H9 (cell line): ENCODE measurements around the gene ETFA. TPM values are rescaled to one million over a fixed set of nuclear protein-coding genes. Genes with fewer than 3 reads are reported as not detected.

Source experiments
- DNase-seq: peaks from one replicate; pipeline ENCODE4 v3.0.0-alpha.2; 2017
- H2AFZ ChIP-seq: one replicate; pipeline ENCODE4 v1.6.1; 2013; ENCODE audit warnings: mild to moderate bottlenecking, low read length, control low read depth, moderate library complexity
- H2AK5ac ChIP-seq: 2 replicates; pipeline ENCODE4 v1.6.1; 2013; ENCODE audit warnings: low read length, control low read depth, mixed read lengths; ENCODE audit not compliant: insufficient read length
- H2BK120ac ChIP-seq: one replicate; pipeline ENCODE4 v1.6.1; 2013; ENCODE audit warnings: low read depth, mild to moderate bottlenecking, low read length, control low read depth, inconsistent platforms; ENCODE audit not compliant: poor library complexity, severe bottlenecking
- H2BK12ac ChIP-seq: 2 replicates; pipeline ENCODE4 v1.6.1; 2013; ENCODE audit warnings: low read length, control low read depth, mixed read lengths, low read depth; ENCODE audit not compliant: insufficient read length
- H2BK15ac ChIP-seq: 2 replicates; pipeline ENCODE4 v1.6.1; 2013; ENCODE audit warnings: low read depth, low read length, control low read depth
- H2BK20ac ChIP-seq: one replicate; pipeline ENCODE4 v1.6.1; 2013; ENCODE audit warnings: low read depth, mild to moderate bottlenecking, low read length, control low read depth, inconsistent platforms; ENCODE audit not compliant: poor library complexity, severe bottlenecking
- H2BK5ac ChIP-seq: 2 replicates; pipeline ENCODE4 v1.6.1; 2013; ENCODE audit warnings: low read length, control low read depth, mixed read lengths; ENCODE audit not compliant: insufficient read length
- H3K14ac ChIP-seq: 2 replicates; pipeline ENCODE4 v1.6.1; 2013; ENCODE audit warnings: low read length, control low read depth; ENCODE audit not compliant: insufficient read depth
- H3K18ac ChIP-seq: 2 replicates; pipeline ENCODE4 v1.6.1; 2013; ENCODE audit warnings: low read depth, mild to moderate bottlenecking, mixed read lengths, low read length, control low read depth; ENCODE audit not compliant: insufficient read length
- H3K23ac ChIP-seq: 2 replicates; pipeline ENCODE4 v1.6.1; 2013; ENCODE audit warnings: low read length, control low read depth, mixed read lengths, low read depth; ENCODE audit not compliant: insufficient read length
- H3K23me2 ChIP-seq: 2 replicates; pipeline ENCODE4 v1.6.1; 2013; ENCODE audit warnings: low read depth, mild to moderate bottlenecking, mixed read lengths, low read length, control low read depth; ENCODE audit not compliant: insufficient read length, poor library complexity, severe bottlenecking
- H3K27ac ChIP-seq: 2 replicates; pipeline ENCODE4 v1.5.1; 2013; ENCODE audit warnings: low read length, control low read depth, mixed read lengths, low read depth; ENCODE audit not compliant: insufficient read length
- H3K27me3 ChIP-seq: 2 replicates; pipeline ENCODE4 v1.6.1; 2013; ENCODE audit warnings: low read length, control low read depth, inconsistent platforms; ENCODE audit not compliant: insufficient read depth
- H3K4ac ChIP-seq: 2 replicates; pipeline ENCODE4 v1.6.1; 2013; ENCODE audit warnings: low read depth, mild to moderate bottlenecking, control low read depth, inconsistent platforms, low read length, moderate library complexity
- H3K4me1 ChIP-seq: 2 replicates; pipeline ENCODE4 v1.6.1; 2013; ENCODE audit warnings: low read length, control low read depth, inconsistent platforms; ENCODE audit not compliant: insufficient read depth
- H3K4me2 ChIP-seq: 2 replicates; pipeline ENCODE4 v1.6.1; 2013; ENCODE audit warnings: low read length, control low read depth, mixed read lengths; ENCODE audit not compliant: insufficient read length, insufficient read depth
- H3K56ac ChIP-seq: 2 replicates; pipeline ENCODE4 v1.6.1; 2013; ENCODE audit warnings: low read depth, mild to moderate bottlenecking, mixed read lengths, low read length, control low read depth; ENCODE audit not compliant: insufficient read length
- H3K79me1 ChIP-seq: 2 replicates; pipeline ENCODE4 v1.6.1; 2013; ENCODE audit warnings: low read depth, mild to moderate bottlenecking, moderate library complexity, low read length, control low read depth, inconsistent platforms; ENCODE audit not compliant: insufficient read depth, poor library complexity, severe bottlenecking
- H3K79me2 ChIP-seq: 2 replicates; pipeline ENCODE4 v1.6.1; 2013; ENCODE audit warnings: low read length, control low read depth, inconsistent platforms; ENCODE audit not compliant: insufficient read depth
- H3K9ac ChIP-seq: 2 replicates; pipeline ENCODE4 v1.6.1; 2013; ENCODE audit warnings: low read length, control low read depth, mixed read lengths; ENCODE audit not compliant: insufficient read length; ENCODE audit errors: extremely low read depth
- H3K9me3 ChIP-seq: one replicate; pipeline ENCODE4 v1.6.1; 2013; ENCODE audit warnings: low read depth, low read length, inconsistent platforms; ENCODE audit not compliant: control insufficient read depth
- H3T11ph ChIP-seq: one replicate; pipeline ENCODE4 v1.6.1; 2013; ENCODE audit warnings: mild to moderate bottlenecking, low read length, control low read depth, inconsistent platforms
- H4K20me1 ChIP-seq: one replicate; pipeline ENCODE4 v1.6.1; 2013; ENCODE audit not compliant: control insufficient read depth, insufficient read length, insufficient read depth
- H4K5ac ChIP-seq: 2 replicates; pipeline ENCODE4 v1.6.1; 2013; ENCODE audit warnings: low read depth, mild to moderate bottlenecking, mixed read lengths, low read length, control low read depth; ENCODE audit not compliant: insufficient read length
- H4K8ac ChIP-seq: replicated peaks from 2 replicates; pipeline ENCODE4 v1.6.1; 2013; ENCODE audit warnings: low read length, control low read depth, mixed read lengths, low read depth; ENCODE audit not compliant: insufficient read length
- H4K91ac ChIP-seq: 2 replicates; pipeline ENCODE4 v1.6.1; 2013; ENCODE audit warnings: low read depth, mild to moderate bottlenecking, moderate library complexity, mixed read lengths, low read length, control low read depth; ENCODE audit not compliant: insufficient read length
- H3K27ac Mint-ChIP-seq, 3 experiments: 2 replicates in 2 of 3; 3 replicates in 1 of 3; pipeline ENCODE4 v1.8.0; 2020 to 2021; ENCODE audit warnings: mixed read lengths in 3 of 3, mild to moderate bottlenecking in 1 of 3, moderate library complexity in 1 of 3
- H3K27me3 Mint-ChIP-seq: 2 replicates; pipeline ENCODE4 v1.8.0; 2021; ENCODE audit warnings: low read depth, mild to moderate bottlenecking, moderate library complexity, mixed read lengths
- H3K36me3 Mint-ChIP-seq, 3 experiments: 2 replicates in 2 of 3; 3 replicates in 1 of 3; pipeline ENCODE4 v1.8.0; 2020 to 2021; ENCODE audit warnings: low read depth in 3 of 3, mixed read lengths in 3 of 3; ENCODE audit not compliant: insufficient read depth in 1 of 3
- H3K4me1 Mint-ChIP-seq, 2 experiments: 2 replicates each; pipeline ENCODE4 v1.8.0; 2020; ENCODE audit warnings: mixed read lengths in 2 of 2
- H3K4me3 Mint-ChIP-seq, 2 experiments: 2 replicates in 1 of 2; 3 replicates in 1 of 2; pipeline ENCODE4 v1.8.0; 2020 to 2021; ENCODE audit warnings: mild to moderate bottlenecking in 2 of 2, mixed read lengths in 2 of 2, moderate library complexity in 1 of 2
- H3K9me3 Mint-ChIP-seq, 2 experiments: 2 replicates in 1 of 2; 3 replicates in 1 of 2; pipeline ENCODE4 v1.8.0; 2020; ENCODE audit warnings: mild to moderate bottlenecking in 2 of 2, mixed read lengths in 2 of 2, moderate library complexity in 1 of 2
- WGBS: extraction: QIAGEN DNeasy Blood & Tissue Kit; methylation state at CpG from one replicate; pipeline ENCODE4 v1.1.7; 2013; ENCODE audit warnings: missing lambda C conversion rate, low lambda C conversion rate, mixed read lengths; ENCODE audit not compliant: insufficient read length; ENCODE audit errors: extremely low coverage; 5-methylcytosine and 5-hydroxymethylcytosine counted together
- total RNA-seq: library from RNA; stranded (reverse); gene quantifications from 2 replicates; pipeline ENCODE4 v1.2.1, GENCODE V29; 2021
- TF ChIP-seq, protein P1 (sequence below): fragments of 200-600 bp; sonication (generic); conservative IDR thresholded peaks from 3 replicates; pipeline ENCODE4 v1.8.0; 2021; ENCODE audit warnings: antibody characterized with exemption, mild to moderate bottlenecking

ETFA gene
- total RNA-seq, 1 experiment from 2014 or later, result 109 TPM

DNA sequence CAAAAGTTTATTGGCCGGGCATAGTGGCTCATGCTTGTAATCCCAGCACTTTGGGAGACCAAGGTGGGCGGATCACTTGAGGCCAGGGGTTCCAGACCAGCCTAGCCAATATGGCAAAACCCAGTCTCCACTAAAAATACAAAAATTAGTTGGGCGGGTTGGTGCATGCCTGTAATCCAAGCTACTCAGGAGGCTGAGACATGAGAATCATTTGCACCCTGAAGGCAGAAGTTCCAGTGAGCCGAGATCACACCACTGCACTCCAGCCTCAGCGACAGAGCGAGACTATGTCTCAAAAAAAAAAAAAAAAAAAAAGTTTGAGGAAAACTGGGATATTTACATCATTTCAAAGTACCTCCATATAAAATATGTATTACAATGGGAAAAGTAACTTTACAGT lies 40.4 kb downstream of the ETFA start:
- Histone ChIP-seq H3K23me2 (no peaks in the 10 kb centered on the region), H3K27me3 (no peaks in the 10 kb centered on the region), H2BK12ac (no peak overlapping the region), H4K91ac (no peak overlapping the region), H2AK5ac (no peak overlapping the region), H3K23ac (no peak overlapping the region), H3K18ac (no peak overlapping the region), H4K8ac (no peak overlapping the region), H3K27ac (no peak overlapping the region), H3K4ac (no peak overlapping the region), H2BK15ac (no peak overlapping the region), H3K9me3 (peaks cover 15% of the 10 kb centered on the region), H2BK20ac (no peak overlapping the region), H2BK120ac (no peak overlapping the region), H3K4me2 (no peak overlapping the region), H4K5ac (no peak overlapping the region), H3K56ac (no peak overlapping the region), H3K14ac (no peak overlapping the region), H4K20me1 (no peaks in the 10 kb centered on the region), H3K9ac (no peak overlapping the region), H2BK5ac (no peak overlapping the region), H2AFZ (no peak overlapping the region), H3K79me1 (no peaks in the 10 kb centered on the region), H3K79me2 (no peaks in the 10 kb centered on the region), H3K4me1 (no peaks in the 10 kb centered on the region), H3T11ph (no peak overlapping the region)
- no peak for DNase-seq
- TF ChIP-seq, protein P1, sequence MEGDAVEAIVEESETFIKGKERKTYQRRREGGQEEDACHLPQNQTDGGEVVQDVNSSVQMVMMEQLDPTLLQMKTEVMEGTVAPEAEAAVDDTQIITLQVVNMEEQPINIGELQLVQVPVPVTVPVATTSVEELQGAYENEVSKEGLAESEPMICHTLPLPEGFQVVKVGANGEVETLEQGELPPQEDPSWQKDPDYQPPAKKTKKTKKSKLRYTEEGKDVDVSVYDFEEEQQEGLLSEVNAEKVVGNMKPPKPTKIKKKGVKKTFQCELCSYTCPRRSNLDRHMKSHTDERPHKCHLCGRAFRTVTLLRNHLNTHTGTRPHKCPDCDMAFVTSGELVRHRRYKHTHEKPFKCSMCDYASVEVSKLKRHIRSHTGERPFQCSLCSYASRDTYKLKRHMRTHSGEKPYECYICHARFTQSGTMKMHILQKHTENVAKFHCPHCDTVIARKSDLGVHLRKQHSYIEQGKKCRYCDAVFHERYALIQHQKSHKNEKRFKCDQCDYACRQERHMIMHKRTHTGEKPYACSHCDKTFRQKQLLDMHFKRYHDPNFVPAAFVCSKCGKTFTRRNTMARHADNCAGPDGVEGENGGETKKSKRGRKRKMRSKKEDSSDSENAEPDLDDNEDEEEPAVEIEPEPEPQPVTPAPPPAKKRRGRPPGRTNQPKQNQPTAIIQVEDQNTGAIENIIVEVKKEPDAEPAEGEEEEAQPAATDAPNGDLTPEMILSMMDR, result no peak
- Mint-ChIP-seq H3K27me3 (no peaks in the 10 kb centered on the region; the same call in 1 of the 2 replicates), H3K4me3 (no peak overlapping the region), H3K4me1 (peaks cover 4% of the 10 kb centered on the region in 2 experiments; a peak in 2 of 4 replicates), H3K9me3 (peaks cover 24 to 39% of the 10 kb centered on the region in 2 experiments), H3K36me3 (peaks cover 41 to 63% (median 53%) of the 10 kb centered on the region in 3 experiments), H3K27ac (no peak overlapping the region)
- no CpG with 5 or more reads among the region's 6 CpGs for WGBS
